NCI-H1105 (cell line): ENCODE results near the gene DOK6.
A peak's percentile ranks its signal among the peaks of the same experiment; 100 is the strongest.
"Not testable (repeated sequence)": the region's sequence is repeated elsewhere in the genome, so short reads cannot be mapped to it uniquely, and the experiment has no call there.

Experiments
- DNase-seq: peaks from one replicate; lab custom pipeline; 2025; lab: John Stamatoyannopoulos, UW

DOK6 gene

DNA sequence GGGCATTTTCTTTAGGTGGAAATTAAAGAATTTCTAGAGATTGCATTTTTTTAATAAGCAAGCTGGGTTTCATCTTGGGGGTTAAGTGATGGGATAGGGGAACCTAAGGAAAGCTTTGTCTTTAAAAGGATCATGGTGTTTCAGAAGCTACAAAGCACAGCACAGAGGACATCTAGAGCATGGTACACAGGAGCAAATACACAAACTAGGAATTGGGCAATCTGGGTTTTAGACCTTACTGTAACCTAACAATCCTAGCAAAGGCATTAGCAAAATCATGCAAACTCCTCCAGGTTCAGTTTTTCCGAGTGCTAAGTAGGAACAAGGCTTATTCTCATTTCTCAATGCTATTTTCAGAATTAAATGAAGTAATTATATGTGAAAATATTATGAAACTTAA is 412.9 kb downstream of the DOK6 start:
- DNase-seq = no peak

DNA sequence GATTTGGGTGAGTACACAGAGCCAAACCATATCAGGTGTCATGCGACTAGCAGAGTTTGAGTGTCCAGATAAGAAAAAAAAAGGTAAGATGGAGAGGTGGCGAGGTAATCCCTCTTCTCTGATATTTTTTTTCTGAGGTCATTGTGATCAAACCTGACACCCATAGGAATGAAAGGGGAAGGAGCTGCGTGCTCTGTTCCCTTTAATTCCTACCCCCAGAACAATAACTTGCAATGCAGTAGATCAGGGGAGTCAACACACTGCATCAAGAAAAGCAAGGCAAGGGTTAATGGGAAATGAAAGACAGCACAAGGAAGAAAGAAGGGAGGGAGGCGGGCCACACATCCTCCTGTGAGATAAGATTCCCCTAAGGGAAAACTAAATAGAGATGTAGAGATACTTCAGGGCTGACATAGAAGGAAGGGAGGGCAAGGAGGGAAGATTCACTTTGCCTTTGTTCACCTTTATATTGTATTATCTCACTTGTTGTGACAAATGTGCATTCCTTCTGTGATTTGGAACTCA is 414.2 kb downstream of the DOK6 start:
- no peak for DNase-seq

DNA sequence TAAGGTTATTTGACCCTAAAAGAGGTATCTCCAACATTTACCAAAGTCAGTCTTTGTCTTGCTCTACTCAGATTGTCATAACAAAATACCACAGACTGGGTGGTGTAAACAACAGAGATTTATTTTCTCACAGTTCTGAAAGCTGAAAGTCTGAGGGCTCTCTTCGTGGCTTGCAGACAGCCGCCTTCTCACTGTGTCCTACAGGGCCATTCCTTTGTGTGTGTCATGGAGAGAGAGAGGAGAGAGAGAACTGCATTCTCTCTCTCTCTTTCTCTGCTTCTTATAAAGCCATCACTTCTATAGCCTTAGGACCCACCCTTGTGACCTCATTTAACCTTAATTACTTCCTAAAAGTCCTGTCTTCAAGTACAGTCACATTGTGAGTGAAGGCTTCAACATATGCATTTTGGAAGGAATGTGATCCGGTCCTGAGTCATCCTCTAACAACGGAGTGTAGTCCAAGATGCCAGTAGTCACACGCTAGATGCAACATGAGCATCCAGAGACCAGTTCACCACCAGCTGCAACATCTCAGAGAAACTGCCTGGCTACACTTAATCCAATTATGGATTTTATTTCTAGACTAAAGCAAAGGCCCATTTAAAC is 416.8 kb downstream of the DOK6 start:
- DNase-seq = no peak

DNA sequence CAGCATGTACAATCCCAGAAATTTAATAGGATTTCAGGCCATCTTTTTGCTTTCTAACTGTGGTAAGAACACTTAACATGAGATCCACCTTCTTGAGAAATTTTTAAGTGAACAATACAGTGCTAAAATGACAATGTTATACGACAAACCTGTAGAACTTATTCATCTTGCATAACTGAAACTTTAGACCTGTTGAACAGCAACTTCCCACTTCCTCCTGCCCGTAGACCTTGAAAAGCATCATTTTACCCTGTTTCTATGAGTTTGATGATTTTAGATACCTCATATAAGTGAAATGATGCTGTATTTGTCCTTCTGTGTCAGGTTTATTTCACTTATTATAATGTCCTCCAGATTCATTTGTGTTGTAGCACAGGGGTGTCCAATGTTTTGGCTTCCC is 418.8 kb downstream of the DOK6 start:
- no peak for DNase-seq

DNA sequence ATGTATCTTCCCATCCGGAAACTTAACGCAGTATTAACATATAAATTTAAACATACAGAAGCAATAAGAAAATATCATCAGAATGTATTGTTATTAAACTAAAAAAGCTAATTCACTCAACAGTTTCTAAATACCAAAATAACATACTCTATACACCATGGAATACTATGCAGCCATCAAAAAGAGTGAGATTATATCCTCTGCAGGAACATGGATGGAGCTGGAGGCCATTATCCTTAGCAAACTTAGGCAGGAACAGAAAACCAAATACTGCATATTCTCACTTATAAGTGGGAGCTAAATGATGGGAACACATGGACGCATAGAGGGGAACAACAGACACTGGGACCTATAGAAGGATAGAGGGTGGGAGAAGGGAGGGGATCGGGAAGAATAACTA is 419.9 kb downstream of the DOK6 start:
- DNase-seq = no peak

DNA sequence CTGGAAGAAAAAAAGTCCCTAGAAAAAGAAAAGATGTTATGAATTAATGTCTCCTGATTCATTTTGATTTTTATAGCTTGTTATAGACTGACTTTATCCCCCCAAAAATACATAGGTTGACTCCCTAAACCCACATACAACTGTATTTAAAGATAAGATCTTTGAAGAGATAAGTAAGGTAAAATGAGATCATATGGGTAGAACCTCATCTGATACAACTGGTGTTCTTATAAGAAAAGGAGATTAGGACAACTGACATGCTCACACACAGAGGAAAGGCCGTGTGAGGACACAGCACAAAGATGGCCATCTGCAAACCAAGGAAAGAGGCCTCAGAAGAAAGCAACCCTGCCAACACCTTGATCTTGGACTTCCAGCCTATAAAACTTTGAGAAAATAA is 429.5 kb downstream of the DOK6 start:
- DNase-seq = no peak

DNA sequence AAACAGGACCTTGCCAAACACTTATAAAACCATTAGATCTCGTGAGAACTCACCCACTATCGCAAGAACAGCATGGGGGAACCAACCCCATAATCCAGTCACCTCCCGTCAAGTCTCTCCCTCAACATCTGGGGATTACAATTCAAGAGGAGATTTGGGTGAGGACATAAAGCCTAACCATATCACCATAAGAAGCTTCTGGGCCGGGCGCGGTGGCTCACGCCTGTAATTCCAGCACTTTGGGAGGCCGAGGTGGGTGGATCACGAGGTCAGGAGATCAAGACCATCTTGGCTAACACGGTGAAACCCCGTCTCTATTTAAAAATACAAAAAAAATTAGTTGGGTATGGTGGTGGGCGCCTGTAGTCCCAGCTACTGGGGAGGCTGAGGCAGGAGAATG is 434.3 kb downstream of the DOK6 start:
- DNase-seq = not testable (repeated sequence)

DNA sequence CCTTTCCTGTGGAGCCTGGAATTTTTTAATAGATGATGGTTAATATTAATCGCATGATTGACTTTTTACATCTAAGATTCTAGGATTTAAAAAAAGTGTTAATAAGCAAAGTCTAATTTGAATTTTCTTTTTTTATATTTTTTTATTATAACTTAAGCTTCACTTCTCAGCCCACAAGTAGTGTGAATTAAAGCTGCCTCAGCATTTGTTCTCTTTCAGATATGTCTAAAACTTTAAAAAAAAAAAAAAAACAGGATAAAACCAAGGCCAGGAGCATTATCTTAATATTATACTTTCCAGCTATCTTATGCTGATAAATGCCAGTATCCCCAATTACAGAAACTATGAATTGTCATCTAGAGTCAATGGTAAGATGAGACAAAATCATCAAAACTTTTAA is 437.3 kb downstream of the DOK6 start:
- DNase-seq = no peak

DNA sequence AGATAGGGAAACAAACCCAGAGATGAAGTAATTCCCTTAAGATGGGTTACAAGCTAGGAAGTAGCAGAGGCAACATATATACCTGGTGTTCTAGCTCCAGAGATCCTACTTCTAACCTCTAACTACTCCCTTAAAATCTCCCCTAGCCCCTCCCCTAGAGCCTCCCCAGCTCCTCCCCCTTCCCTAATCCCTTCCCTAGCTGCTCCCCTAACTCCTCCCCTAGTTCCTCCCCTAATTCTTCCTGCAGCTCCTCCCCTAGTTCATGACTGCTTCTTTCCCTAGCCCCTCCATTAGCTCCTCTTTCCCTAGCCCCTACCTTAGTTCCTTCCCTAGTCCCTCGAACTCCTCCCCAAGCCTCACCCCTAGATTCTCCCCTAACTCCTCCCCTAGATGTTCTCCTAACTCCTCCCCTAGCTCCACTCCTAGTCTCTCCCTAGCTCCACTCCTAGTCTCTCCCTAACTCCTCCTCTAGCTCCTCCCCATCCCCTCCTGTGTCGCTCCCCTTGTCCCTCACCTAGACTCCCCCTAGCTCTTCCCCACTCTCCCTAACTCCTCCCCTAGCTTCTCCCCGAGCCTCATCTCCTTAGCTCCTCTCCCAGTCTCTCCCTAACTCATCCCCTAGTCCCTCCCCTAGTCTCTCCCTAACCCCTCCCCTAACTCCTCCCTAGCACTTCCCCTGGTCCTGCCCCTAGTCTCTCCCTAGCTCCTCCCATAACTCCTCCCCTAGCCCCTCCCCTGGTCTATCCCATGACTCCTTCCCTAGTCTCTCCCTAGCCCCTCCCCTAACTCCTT is 438.1 kb downstream of the DOK6 start:
- no peak for DNase-seq

DNA sequence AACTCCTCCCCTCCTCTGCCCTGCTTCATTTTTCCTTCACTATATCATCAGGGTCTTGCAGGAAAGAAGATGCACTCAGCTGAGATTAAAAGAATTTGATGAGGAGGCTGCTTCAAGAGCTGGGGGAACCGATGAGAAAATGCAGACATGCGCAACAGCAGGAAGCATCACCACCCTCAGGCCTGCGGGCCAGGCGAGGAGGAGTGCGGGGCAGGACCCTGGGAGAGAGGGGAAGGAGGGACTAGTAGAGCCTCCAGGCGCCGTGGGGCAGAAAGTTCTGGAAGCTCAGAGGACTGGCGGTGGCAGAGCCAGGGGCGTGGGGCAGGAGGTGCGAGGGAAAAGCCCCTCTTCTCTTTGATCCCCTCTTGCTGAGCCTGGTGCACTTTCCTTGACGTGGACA is 438.8 kb downstream of the DOK6 start:
- DNase-seq = no peak

DNA sequence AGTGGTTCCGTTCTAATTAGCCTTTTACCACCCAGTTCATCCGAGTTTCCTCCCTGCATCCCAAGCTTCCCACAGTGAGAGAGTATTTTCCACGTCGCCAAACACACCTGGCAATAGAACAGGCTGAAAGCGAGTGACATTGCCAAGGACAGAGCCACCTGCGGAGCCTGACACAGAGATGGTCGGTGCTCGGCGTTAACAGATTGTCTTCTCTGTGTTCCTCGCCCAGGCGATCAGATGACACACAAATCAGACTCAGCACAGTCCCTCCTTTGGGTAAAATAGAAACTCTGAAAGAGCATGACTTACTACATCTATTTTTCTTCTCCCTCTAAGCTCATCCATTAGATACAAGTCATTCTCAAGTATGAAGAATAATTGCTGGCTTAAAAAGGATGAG is 439.3 kb downstream of the DOK6 start:
- DNase-seq = no peak

DNA sequence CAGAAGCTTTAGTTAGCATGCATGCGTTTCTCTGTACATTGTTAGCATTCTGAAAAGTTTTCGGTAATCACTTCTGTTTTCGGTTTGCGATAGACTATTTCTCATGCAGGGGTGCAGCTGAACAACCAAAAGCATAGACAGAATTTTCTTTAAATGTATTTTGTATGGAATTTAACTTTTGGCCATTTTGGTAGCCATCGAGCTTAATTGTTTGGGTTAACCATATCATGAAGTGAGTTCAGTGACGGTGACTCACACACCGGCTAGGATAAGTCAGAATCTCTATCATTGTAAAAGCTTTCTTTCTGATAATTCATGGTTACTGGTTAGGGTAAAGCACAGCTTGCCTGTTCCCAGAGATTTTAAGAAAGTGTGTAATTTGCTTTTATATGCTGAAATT is 439.8 kb downstream of the DOK6 start:
- no peak for DNase-seq

DNA sequence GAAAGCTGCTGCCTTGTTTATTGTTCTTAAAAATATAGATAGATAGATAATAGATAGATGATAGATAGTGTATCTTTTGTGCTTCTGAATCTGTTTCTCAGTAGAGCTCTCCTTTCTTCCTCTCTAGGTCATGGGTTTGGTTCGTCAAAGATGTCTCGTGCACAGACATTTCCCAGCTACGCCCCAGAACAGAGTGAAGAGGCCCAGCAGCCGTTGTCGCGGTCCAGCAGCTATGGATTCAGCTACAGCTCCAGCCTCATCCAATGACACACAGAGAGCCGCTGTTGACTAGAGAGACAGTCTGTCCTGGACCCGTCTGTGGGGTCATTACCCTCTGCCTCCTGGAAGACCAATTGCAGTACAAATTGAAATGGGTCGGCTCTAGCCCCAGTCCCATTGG is 440.4 kb downstream of the DOK6 start:
- no peak for DNase-seq

DNA sequence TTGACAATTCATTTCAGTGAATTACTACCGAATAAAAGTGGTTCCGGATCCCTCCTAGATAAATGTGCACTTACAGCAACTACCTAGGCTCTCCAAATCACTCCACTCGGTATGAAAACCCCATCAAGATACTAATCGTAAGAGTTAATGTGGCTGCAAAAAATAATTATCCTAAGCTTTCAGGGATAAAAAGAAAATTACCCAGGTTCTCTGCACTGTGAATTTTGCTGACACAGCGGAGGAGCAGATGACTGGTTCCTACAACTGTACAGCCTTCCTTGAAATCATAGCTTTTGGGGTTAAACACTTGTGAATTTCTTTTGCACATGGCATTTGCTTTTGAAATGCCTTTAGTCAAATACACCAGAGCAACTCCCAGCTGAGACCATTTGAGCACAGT is 442.3 kb downstream of the DOK6 start:
- peak; percentile 23 for DNase-seq

DNA sequence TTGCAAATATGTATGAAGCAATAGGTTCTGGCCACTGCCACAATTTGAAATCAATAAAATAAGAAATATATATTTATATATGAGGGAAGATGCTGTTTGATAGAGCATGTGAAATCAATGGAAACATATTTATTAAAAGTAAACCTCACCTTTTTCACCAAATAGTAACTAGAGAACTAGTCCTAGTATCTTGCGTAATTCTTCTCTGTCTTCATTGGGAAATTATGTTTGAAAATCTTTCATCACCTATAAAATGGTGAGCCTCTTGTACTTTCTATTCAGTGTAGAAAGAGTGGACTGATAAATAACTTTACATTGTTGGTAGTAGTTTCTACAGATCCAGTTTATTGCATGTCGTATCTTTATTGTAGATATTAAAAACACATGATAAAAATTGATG is 444.0 kb downstream of the DOK6 start:
- no peak for DNase-seq

DNA sequence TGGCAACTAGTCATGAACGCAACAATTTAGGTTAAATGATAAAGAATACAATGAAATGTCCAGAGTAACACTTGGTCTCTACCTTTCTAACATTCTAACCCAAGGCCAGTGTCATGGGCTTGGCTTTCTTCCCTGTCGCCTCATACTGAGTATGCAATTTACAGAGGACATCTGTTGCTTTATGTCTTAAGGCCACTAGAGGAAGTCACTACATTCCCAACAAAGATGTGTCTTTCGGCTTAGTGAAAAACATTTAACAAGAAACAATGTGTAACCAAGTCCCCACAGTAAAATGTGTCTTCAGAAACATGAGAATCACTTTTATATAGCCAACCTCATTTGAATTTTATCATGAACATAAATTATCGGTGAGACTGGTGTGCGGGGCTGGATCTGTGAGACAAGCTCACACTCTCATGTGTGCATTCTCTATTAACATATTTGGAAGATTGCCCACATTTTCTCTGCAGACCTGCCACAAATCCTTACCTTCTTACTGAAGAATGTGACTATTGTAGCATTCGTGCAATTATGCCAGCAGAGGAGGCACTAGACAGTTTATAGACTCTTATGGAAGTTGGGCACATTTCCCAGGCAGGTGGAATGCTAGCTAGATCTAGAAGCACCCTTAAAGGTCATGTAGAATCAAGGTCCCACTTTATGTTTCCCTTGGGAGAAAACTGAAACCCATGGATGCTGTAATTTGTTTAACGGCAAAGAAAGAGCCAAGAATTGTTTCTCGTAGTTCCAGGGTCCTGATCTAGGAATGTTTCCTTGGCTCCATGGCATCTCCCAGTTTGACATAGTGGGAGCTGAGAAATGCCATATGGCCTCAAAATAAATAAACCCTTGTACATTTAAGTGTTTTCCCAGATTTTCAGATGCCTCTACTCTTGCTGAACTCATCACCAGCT is 445.2 kb downstream of the DOK6 start:
- DNase-seq = peak; percentile 95

DNA sequence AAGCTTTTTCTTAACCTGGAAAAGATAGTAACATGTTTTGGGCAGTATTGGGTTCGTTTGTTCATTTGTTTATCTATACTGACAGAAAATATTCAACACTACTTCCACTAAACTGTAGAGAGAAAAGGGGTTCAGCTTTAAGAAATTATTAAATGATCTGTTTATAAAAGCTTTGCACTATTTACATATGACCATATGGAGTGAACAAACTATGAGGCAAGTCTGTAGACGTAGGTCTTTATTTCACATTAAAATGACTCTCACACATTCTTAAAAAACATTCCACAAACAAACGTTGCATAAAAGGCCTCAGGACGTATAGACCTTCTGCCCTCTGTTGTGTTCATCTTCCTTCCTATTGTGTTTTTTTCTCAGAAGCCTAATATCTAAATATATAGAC is 452.4 kb downstream of the DOK6 start:
- no peak for DNase-seq

DNA sequence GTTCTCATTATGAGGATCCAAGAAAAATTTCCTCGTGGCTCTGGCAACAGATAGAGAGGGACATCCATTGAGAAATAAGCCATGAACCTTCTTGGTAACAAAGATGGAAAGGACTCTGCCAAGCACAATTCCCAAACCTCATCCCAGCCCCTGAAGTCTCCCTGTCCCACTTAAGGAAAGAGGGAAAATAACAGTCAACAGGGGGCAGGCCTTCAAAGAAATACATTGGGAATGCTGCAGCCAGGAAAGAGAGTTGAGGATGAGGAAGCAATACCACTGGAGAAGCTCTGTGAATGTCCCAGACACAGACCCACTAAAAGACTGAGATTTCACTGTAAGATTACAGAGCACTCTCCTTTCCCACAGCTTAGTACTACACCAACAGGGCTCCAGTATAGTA is 453.8 kb downstream of the DOK6 start:
- no peak for DNase-seq

DNA sequence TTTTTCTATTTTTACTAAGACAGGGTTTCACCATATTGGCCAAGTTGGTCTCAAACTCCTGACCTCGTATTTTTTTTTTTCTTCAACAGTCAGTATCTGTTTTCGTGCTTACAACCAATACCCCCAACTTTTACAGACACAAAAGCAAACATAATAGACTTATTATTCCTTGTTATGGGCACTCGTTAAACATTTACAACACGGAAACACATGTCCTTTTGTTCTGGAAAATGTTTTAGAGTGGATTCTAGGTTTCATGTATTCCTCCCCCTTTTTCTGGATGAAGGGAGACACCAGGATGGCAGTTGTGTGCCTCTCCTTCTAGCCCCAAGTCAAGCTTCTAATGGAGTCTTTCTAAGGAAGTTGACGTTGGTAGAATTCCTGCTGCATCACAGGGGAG is 458.2 kb downstream of the DOK6 start:
- no peak for DNase-seq

DNA sequence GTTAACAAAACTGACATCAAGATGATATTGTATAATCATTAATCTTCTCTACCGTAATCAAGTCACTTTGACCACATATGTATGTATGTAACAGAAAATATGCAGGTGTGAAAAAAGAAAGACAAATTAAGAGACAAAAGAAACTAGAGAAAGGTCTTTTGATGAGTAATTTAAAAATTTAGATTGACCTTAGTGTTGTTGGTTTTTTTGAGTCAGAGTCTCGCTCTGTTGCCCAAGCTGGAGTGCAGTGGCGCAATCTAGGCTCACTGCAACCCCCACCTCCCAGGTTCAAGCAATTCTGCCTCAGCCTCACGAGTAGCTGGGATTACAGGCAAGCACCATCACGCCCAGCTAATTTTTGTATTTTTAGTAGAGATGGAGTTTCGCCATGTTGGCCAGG is 464.1 kb downstream of the DOK6 start:
- DNase-seq = not testable (repeated sequence)

DNA sequence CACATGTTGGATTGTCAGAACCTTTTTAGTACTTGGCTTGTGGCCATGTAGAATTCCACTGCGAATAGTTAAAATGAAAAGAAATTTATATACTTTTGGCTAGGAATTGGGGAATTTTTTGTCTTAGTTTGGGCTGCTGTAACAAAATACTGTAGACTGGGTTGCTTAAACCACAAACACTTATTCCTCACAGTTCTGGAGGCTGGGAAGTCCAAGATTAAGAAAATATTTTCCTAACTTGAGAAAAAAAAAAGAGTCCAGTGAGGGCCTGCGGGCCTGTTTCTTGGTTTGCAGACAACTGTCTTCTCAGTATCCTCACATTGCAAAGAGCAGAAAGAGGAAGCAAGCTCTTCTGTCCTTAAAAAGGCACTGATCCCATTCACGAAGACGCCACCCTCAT is 465.1 kb downstream of the DOK6 start:
- DNase-seq = no peak

DNA sequence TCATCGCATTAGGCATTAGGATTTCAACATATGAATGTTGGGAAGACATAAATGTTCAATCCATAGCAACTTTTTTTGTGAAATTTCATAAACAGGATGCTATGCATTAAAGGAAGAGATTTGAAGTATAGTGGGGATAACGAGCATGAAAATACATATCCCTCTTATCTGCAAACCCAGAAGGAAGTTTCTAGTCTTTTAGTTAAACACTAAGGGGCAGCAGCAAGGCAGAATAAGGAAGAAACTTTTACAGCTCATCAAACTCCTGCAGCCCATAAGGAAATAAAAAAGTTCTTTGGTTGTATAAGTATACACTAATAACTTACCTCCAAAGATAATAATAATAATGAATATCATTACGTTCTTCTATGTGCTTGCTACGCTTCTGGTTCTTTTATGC is 465.5 kb downstream of the DOK6 start:
- DNase-seq = no peak

DNA sequence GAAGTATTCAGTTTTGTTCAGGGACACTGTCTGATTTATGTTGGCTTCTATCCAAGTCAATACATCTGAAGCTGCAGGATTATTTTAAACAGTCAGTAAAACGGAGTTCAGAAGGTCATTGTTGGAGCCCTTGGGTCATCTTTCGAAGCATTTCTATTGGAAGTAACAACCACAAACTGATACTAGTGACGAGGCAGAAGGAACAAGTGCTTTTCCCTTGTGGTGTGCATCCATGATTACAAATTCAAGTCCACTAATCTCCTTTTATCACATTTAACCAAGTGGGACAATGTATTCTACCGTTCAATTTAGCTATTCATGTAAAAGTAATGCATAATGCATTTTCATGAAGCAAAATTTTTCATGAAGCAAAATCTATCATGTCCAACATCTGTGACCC is 470.0 kb downstream of the DOK6 start:
- DNase-seq = no peak
